ENCODE results near the gene TP53RK.

Gene TP53RK

DNA sequence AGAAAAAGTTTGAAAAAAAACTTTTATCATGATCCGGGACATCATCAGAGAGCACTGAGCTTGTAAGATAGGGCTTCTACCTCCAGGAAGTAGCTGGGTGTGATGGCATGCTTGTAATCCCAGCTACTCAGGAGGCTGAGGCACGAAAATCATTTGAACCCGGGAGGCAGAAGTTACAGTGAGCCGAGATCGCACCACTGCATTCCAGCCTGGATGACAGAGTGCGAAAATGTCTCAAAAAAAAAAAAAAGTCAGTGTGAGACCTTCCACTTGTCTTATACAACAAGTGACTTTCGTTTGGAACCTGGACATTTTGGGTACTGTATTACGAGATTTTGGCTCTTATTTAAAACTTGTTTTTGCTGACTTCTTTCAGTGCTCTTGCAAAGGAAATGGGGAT, 32.1 kb downstream of the TP53RK start:
- H3K4me3 ChIP-seq (ENCODE audit: low read length): no peak overlapping the region
- DNase-seq (ENCODE audit: low read depth): no peak
- TF ChIP-seq, protein P1, sequence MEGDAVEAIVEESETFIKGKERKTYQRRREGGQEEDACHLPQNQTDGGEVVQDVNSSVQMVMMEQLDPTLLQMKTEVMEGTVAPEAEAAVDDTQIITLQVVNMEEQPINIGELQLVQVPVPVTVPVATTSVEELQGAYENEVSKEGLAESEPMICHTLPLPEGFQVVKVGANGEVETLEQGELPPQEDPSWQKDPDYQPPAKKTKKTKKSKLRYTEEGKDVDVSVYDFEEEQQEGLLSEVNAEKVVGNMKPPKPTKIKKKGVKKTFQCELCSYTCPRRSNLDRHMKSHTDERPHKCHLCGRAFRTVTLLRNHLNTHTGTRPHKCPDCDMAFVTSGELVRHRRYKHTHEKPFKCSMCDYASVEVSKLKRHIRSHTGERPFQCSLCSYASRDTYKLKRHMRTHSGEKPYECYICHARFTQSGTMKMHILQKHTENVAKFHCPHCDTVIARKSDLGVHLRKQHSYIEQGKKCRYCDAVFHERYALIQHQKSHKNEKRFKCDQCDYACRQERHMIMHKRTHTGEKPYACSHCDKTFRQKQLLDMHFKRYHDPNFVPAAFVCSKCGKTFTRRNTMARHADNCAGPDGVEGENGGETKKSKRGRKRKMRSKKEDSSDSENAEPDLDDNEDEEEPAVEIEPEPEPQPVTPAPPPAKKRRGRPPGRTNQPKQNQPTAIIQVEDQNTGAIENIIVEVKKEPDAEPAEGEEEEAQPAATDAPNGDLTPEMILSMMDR (conservative IDR thresholded peaks at IDR 0.05; ENCODE audit: low read length): no peak

DNA sequence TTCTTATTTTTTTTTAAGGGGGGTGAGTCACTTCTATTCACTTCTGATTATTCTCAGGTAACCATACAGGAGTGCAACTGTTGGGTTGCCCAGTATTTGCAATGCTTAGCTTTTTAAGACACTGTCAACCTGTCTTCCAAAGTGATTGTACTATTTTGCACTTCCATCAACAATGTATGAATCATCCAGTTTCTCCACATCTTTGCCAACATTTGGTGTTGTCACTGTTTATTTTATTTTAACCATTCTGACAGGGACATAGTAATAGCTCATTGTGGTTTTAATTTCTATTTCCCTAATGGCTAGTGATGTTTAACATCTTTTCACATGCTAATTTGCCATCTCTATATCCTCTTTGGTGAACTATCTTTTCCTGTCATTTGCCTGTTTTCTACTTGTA, 36.5 kb downstream of the TP53RK start:
- H3K4me3 ChIP-seq (ENCODE audit: low read length): no peak overlapping the region
- TF ChIP-seq, protein P1 (conservative IDR thresholded peaks at IDR 0.05; ENCODE audit: low read length): no peak
- DNase-seq (ENCODE audit: low read depth): no peak

DNA sequence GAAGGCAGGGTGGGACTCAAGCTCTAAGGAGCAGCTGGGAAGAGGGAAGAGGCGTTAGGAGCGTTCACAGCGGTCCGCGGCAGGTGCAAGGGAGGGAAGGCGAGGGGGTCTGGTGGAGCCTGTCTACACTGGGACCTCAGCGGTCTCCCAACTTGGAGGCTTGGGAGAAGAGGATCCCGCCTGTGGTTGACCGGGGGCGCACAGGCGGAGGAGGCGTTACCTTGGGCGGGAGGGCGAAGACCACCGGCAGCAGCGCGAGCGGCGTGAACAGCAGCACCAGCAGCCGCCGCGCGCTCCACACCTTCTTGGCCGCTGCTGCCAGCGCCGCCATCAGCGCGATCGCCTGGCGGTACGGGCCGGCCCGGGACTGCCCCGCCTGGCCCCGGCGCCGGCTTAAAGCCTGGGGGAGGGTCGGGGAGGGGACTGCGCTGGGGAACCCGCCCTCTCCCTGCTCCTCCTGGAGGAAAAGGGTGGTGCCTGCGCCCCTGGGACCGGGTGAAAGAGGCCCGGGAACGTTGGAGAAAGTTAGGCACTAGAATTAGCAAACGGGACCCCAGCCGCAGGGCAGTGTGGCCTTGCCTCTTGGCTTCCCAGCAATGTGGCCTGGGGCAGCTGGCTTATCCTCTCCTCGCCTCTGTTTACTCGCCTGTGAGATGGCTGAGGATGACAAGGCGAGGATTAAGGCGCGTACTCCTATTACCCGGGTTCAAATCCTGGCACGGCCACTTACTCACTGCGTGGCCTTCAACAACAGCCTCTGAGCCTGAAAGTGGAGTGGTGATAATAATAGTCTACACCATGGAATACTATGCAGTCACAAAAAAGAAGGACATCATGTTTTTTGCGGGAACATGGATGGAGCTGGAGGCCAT, 37.9 kb downstream of the TP53RK start, which contains the start of gene SLC13A3:
Gene SLC13A3, minus strand, starts transcription at position 369 of the 872 bp plus-strand sequence. Its CDS starts 38 bp downstream, at position 331.
- TF ChIP-seq, protein P1 (conservative IDR thresholded peaks at IDR 0.05; ENCODE audit: low read length): no peak
- DNase-seq (ENCODE audit: low read depth): no peak
- H3K4me3 ChIP-seq (ENCODE audit: low read length): no peak within 1 kb of the TSS

DNA sequence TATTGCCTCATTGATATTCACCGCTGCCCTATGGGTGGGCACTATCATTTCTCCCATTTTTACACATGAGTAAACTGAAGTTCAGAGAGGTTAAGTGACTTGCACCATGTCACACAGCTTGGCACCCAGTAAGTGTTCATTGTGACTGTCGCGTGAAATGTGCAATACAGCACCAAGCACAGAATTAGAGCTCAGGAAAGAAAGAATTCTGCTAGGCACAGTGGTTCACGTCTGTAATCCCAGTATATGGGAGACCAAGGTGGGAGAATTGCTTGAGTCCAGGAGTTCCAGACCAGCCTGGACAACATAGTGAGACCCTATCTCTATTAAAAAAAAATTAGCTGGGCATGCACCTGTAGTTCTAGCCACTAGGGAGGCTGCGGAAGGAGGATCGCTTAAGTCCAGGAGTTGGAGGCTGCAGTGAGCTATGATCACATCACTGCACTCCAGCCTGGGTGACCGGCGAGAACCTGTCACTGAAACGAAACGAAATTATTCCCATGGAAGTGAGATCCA, 38.6 kb downstream of the TP53RK start:
- DNase-seq (ENCODE audit: low read depth): no peak
- TF ChIP-seq, protein P1 (conservative IDR thresholded peaks at IDR 0.05; ENCODE audit: low read length): no peak
- H3K4me3 ChIP-seq (ENCODE audit: low read length): no peak overlapping the region

DNA sequence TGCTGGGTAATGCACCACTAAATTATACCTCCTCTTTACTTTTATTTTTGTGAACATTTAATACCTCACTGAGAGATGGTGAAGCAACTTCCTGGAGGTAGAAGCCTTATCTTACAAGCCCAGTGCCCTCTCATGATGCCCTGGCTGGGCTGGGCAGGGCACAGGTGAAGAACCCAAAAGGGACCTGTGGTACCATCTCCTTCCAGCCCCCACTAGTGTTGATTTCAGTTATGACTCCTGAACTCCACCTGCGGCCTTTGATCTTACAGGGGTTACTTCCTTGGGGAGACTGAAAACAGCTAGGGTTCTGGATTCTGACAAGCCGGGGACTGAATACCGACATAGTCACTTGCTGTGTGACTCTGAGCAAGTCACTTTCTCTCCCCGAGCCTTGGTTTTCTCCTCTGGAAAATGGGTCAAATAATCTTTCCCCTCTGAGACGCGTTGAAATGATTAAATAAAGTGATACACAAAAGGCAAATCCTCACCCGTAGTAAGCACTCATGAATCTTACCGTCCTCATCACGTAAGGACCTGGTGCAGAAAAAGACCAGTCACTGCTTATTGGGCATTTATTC, 39.2 kb downstream of the TP53RK start:
- DNase-seq (ENCODE audit: low read depth): no peak
- TF ChIP-seq, protein P1 (conservative IDR thresholded peaks at IDR 0.05; ENCODE audit: low read length): no peak
- no peak overlapping the region for H3K4me3 ChIP-seq (ENCODE audit: low read length)

DNA sequence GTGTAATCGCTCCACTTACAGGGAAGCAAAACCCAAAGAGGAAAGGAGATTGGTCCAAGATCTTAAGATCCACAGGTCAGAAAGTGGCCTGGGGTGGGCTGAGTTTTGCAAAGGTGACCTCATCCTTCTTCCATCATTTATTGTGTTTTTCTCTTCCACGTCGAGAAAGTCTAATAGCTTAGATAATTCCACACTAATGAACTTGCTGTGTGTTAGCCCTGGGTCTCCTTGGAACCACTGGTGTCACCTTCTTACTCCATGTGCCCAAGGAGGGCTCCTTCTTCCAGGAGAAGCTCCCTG, 39.6 kb downstream of the TP53RK start:
- no peak overlapping the region for H3K4me3 ChIP-seq (ENCODE audit: low read length)
- TF ChIP-seq, protein P1 (conservative IDR thresholded peaks at IDR 0.05; ENCODE audit: low read length): no peak
- no peak for DNase-seq (ENCODE audit: low read depth)
